Measurements from ENCODE around the gene DZIP3.
"Not testable (repeated sequence)": the region's sequence is repeated elsewhere in the genome, so short reads cannot be mapped to it uniquely, and the experiment has no call there.

Gene DZIP3

GRCh38 chr3:108599677-108600409, 10.3 kb downstream of the DZIP3 start:
- DNase-seq (ENCODE audit: low read depth in 2 of 2, low spot score in 1 of 2) = no peak

- DNase-seq (ENCODE audit: low read depth in 2 of 2, low spot score in 1 of 2) = peak in 1 of 2 donors; percentile 6
Observed at GRCh38 chr3:108602249-108602934, 12.9 kb downstream of the DZIP3 start.

- no peak for DNase-seq (ENCODE audit: low read depth in 2 of 2, low spot score in 1 of 2)
Observed at GRCh38 chr3:108602935-108603294, 13.4 kb downstream of the DZIP3 start.

DNA sequence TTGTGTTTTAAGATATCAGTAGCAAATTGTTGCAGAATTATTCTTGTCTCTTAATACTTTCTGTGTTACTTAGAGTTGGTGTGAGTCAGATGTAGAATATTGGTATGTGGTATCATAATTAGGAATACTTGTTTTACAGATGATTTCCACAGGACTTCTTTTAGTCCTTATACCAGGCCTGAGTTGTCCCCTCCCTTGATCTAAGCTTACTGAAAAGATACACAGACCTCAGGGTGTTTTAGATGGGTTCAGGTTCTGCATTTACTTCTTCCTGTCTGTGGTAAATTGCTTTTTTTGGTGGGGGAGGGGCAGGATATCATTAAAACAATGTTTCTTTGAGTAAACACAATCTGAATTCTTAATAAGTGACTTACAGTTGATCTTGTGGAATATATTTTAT, 14.2 kb downstream of the DZIP3 start:
- no peak for DNase-seq (ENCODE audit: low read depth in 2 of 2, low spot score in 1 of 2)

DNA sequence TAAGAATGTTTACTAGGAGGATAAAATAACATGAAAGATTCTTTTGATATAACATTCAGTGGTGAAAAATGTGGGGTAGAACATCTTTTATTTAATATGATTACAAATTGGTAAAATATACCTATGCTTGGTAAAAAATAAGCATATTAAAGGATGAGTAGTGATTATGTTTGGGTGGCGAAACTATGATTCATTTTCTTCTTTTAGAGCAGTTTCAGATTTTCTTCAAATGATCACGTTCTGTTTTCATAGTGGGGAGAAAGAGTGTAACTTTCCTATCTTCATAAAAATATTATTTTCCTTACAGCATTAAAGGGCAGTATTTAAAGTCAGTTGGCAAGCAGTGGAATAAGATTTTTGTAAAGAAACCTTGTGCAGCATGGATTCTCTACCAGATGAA, 15.5 kb downstream of the DZIP3 start:
- no peak for DNase-seq (ENCODE audit: low read depth in 2 of 2, low spot score in 1 of 2)

- no peak for DNase-seq (ENCODE audit: low read depth in 2 of 2, low spot score in 1 of 2)
Observed at GRCh38 chr3:108605491-108605890, 16.0 kb downstream of the DZIP3 start.

DNA sequence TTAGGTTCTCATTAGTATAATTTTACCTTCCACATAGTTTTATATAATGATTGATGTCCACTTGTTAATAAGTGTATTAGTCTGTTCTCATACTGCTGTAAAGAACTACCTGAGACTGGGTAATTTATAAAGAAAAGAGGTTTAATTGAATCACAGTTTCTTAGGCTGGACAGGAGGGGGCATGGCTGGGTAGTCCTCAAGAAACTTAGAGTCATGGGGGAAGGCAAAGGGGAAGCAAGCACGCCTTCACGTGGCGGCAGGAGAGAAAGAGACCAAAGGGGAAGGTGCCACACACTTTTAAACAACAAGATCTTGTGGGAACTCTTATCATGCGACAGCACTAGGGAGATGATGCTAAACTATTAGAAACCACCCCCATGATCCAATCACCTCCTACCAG, 19.2 kb downstream of the DZIP3 start:
- no peak for DNase-seq (ENCODE audit: low read depth in 2 of 2, low spot score in 1 of 2)

DNA sequence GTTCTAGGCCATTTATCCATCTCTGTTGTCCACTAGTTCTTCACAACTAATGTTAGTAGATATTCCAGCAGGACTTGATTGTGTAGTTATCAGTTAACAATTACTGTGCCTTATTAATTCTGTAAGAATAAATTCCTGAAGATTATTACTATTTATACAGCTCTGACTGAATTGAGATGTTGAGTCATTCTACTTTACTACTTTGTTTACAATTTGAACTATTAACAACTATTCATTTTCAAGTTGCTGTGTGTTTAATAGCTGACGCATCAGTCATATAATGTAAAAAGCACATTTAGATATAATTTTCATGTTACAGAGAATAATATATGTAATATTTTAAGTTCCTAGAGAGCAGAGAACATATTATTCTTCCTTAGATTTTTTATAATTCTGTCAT, 21.1 kb downstream of the DZIP3 start:
- no peak for DNase-seq (ENCODE audit: low read depth in 2 of 2, low spot score in 1 of 2)

- not testable (repeated sequence) for DNase-seq (ENCODE audit: low read depth in 2 of 2, low spot score in 1 of 2)
Observed at GRCh38 chr3:108616090-108616489, 26.6 kb downstream of the DZIP3 start.

GRCh38 chr3:108620250-108620649, 30.7 kb downstream of the DZIP3 start:
- DNase-seq (ENCODE audit: low read depth in 2 of 2, low spot score in 1 of 2) = no peak

- no peak for DNase-seq (ENCODE audit: low read depth in 2 of 2, low spot score in 1 of 2)
Observed at GRCh38 chr3:108623504-108623903, 34.0 kb downstream of the DZIP3 start.

DNA sequence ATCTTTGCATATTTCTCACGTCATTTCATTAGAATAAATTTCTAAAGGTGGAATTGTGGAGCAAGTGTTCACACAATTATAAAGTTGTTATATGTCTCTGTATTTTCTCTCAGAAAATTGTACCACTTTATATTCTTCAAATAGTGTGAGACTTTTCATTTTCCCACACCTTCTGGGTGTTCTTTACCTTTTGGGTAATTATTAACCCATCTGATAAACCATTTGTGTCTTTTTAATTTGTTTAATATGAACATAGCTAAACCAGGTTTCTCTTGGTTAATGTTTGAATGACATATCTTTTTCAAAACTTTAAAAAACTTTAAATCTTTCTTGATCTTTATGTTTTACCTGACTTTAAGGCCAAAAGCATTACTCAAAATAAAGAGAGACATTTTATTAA, 40.5 kb downstream of the DZIP3 start:
- DNase-seq (ENCODE audit: low read depth in 2 of 2, low spot score in 1 of 2) = no peak

DNA sequence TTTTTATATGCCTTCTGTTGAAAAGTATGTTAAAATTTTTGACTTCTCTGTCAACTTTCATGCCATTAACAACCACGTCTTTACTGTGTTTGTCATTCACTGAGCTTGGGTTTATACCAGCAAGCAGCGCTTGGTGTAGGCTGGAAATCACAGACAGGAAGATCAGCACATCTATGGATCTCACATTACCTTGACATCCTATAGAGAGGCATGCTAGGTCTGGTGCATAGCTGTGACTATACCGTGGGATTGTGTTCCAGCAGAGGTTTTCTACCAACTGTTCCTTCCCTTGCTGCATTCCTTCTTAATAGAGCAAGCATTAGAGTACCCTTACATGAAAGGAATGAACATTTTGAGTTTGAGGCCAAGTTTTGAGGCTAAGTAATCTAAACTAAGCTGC, 53.0 kb downstream of the DZIP3 start:
- DNase-seq (ENCODE audit: low read depth in 2 of 2, low spot score in 1 of 2) = no peak

- no peak for DNase-seq (ENCODE audit: low read depth in 2 of 2, low spot score in 1 of 2)
Observed at GRCh38 chr3:108645364-108645763, 55.8 kb downstream of the DZIP3 start.

DNA sequence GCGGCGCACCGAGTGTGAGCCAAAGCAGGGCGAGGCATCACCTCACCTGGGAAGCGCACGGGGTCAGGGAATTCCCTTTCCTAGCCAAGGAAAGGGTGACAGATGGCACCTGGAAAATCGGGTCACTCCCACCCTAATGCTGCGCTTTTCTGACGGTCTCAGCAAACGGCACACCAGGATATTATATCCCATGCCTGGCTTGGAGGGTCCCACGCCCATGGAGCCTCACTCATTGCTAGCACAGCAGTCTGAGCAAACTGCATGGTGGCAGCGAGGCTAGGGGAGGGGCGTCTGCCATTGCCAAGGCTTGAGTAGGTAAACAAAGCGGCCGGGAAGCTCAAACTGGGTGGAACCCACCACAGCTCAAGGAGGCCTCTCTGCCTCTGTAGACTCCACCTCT, 66.1 kb downstream of the DZIP3 start:
- not testable (repeated sequence) for DNase-seq (ENCODE audit: low read depth in 2 of 2, low spot score in 1 of 2)

GRCh38 chr3:108661699-108662098, 72.2 kb downstream of the DZIP3 start:
- no peak for DNase-seq (ENCODE audit: low read depth in 2 of 2, low spot score in 1 of 2)

- peak in 1 of 2 donors; percentile 3 for DNase-seq (ENCODE audit: low read depth in 2 of 2, low spot score in 1 of 2)
Observed at GRCh38 chr3:108662142-108662738, 72.7 kb downstream of the DZIP3 start.

GRCh38 chr3:108664266-108664665, 74.7 kb downstream of the DZIP3 start:
- DNase-seq (ENCODE audit: low read depth in 2 of 2, low spot score in 1 of 2) = no peak

DNA sequence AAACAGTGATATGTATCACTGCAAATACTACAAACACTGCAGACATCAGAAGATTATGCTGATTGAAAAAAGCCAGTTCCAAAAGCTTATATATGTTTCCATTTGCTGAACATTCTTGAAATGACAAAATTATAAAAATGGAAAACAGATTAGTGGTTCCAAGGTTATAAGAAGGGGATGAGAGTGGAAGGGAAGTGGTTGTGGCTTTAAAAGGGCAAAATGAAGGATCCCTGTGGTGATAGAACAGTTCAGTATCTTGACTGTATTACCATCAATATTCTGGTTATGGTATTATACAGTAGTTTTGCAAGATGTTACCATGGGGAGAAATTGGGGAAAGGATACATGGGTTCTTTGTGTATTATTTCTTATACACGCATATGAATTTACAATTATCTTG, 77.8 kb downstream of the DZIP3 start:
- DNase-seq (ENCODE audit: low read depth in 2 of 2, low spot score in 1 of 2) = no peak

GRCh38 chr3:108669208-108669607, 79.7 kb downstream of the DZIP3 start:
- DNase-seq (ENCODE audit: low read depth in 2 of 2, low spot score in 1 of 2) = no peak

DNA sequence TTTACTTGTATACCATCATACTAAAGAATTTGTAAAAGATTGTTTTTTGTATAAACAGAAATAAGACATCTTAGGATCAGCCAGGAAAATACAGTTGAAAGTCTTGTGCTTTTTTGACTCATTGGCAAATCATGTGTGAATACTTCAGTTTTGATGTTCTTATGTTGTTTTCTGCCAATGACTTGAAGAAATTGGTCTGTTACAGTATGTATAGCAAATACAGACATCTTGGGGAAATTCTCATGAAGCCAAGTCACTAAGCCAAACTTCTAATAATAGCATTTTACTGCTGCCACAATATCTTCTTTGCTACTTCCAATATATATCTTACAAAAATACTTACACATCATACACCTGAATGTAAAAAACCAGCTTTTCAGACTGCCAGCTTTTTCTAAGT, 83.2 kb downstream of the DZIP3 start:
- no peak for DNase-seq (ENCODE audit: low read depth in 2 of 2, low spot score in 1 of 2)

DNA sequence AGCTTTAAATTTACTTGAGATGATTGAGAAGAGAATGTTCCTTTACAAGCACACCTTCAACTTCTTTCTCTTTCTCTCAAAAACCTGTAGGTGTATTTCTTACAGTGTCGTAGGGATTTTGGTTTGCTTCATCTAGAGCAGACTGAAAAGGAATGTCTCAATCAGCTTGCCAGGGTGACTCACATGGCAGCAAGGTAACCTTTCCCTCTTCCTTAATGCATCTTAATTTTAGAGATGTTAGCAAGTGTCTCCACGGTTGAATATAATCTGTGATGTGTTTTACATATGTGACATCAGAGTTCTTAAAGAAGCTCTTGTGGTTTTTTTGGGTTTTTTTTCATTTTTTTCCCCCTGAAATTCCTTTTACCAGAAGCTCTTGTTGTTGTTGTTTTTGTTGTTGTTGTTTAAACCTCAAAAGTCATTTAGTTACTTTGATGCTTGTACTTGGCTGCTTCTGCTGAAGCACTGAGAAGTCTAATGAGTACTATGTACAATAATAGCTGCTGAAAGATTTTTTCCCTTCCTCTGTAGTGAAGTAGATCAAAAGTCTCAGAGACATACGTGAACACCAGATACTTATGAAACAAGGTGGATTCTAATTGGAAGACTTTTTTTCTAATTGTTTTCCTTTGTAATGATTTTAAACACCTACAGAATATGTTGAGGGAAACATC, 84.6 kb downstream of the DZIP3 start:
- no peak for DNase-seq (ENCODE audit: low read depth in 2 of 2, low spot score in 1 of 2)

Measured in stimulated activated CD8-positive, alpha-beta memory T cell treated with anti-CD3 and anti-CD28 coated beads, Interleukin-4, amount 100 ng/mL, for 1 hour (primary cell).